ENCODE measurements around the gene HTR7. TPM values are rescaled to one million over a fixed set of nuclear protein-coding genes. Genes with fewer than 3 reads are reported as not detected.

HTR7 gene
- total and polyA plus RNA-seq, 9 of the 15 experiments (the other 6 are each of a cell fraction or from before 2014, with no cell fraction given), result 0.07 to 0.33 (median 0.18) TPM

GRCh38 chr10:90888387-90888786, 30.5 kb upstream of the HTR7 start (continued):
- no peak for TF ChIP-seq ZNF318 (IDR thresholded peaks at IDR 0.05; ENCODE audit: borderline replicate concordance in 1 of 2, low read depth in 1 of 2)
- no peak for TF ChIP-seq DDX20 (tag; IDR thresholded peaks at IDR 0.05; ENCODE audit: low read depth)

All from K562 (cell line).